Panc1 (cell line): Measurements from ENCODE around the gene PPOX.

Experiments
- POLR2AphosphoS5 ChIP-seq: IDR thresholded peaks from 2 replicates; pipeline ENCODE4 v1.6.1; 2012; ENCODE audit warnings: mild to moderate bottlenecking, low read depth, low read length, moderate library complexity
- TCF7L2 ChIP-seq: IDR thresholded peaks from 2 replicates; pipeline ENCODE4 v1.6.1; 2011; ENCODE audit warnings: mild to moderate bottlenecking, low read depth, low read length, inconsistent platforms
- TF ChIP-seq, protein P1 (sequence below): fragments of 450-650 bp; IDR thresholded peaks from 2 replicates; pipeline ENCODE4 v1.5.1; 2017; ENCODE audit warnings: mild to moderate bottlenecking

DNA sequence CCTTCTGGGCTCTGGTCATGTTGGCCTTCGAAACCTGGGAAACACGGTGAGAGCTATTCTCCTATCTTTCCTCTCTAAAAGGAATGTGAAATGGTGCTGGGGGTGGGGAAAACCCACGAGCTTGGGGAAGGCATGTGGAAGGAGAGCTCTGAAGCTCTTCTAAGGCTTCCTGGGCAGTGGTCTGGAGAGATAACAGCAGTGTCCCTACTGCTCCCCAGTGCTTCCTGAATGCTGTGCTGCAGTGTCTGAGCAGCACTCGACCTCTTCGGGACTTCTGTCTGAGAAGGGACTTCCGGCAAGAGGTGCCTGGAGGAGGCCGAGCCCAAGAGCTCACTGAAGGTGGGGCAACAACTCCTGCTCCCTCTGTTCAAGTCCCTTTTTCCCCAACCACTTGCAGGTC is 4.2 kb upstream of the PPOX start:
- TF ChIP-seq, protein P1, sequence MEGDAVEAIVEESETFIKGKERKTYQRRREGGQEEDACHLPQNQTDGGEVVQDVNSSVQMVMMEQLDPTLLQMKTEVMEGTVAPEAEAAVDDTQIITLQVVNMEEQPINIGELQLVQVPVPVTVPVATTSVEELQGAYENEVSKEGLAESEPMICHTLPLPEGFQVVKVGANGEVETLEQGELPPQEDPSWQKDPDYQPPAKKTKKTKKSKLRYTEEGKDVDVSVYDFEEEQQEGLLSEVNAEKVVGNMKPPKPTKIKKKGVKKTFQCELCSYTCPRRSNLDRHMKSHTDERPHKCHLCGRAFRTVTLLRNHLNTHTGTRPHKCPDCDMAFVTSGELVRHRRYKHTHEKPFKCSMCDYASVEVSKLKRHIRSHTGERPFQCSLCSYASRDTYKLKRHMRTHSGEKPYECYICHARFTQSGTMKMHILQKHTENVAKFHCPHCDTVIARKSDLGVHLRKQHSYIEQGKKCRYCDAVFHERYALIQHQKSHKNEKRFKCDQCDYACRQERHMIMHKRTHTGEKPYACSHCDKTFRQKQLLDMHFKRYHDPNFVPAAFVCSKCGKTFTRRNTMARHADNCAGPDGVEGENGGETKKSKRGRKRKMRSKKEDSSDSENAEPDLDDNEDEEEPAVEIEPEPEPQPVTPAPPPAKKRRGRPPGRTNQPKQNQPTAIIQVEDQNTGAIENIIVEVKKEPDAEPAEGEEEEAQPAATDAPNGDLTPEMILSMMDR: no peak
- TF ChIP-seq TCF7L2 (no peak), POLR2AphosphoS5 (no peak)
